HG03280 (cell line): Measurements from ENCODE around the gene FHIT.

ENCODE experiments used
- ATAC-seq: cut with Tn5 transposase; IDR thresholded peaks from one replicate; pipeline ENCODE4 v1.9.1; 2021; ENCODE audit warnings: mild to moderate bottlenecking, moderate library complexity; ENCODE audit not compliant: unreplicated experiment

Gene FHIT

DNA sequence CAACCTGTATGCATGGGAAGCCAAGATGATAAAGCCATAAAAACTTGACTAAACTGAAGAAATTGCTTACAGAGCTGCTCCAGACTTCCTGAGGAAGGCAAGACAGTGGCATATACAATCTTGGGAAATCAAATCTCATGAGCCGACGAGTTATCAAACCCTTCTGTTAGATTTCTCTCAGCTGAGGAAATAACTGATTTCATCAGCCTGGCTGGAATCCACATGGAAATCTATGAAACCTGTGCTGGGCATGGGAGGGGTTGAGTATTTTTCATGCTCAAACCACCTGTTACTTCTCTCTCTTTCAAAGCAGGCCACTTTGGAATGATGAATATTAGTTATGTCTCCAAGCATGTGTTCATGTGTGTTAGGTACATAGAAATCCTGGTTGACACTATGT, 727.7 kb downstream of the FHIT start:
- ATAC-seq: no peak

DNA sequence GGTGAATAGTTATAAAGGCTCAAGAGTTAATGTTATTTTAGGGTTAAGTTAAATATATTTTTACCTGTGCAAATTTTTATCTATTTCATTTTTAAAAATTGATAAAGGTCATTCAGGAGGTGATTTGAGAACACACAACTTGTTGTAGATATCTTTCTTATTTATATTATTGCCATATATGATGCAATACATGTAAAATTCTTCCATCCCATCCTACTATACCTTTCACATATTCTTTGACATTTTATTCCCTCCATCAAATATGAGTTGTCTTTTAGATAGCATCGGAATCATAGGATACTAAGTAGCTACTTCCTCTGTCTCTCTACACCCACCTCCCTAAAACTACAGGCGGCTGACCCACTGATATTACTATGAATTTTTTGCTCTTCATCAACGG, 734.1 kb downstream of the FHIT start:
- ATAC-seq: no peak

DNA sequence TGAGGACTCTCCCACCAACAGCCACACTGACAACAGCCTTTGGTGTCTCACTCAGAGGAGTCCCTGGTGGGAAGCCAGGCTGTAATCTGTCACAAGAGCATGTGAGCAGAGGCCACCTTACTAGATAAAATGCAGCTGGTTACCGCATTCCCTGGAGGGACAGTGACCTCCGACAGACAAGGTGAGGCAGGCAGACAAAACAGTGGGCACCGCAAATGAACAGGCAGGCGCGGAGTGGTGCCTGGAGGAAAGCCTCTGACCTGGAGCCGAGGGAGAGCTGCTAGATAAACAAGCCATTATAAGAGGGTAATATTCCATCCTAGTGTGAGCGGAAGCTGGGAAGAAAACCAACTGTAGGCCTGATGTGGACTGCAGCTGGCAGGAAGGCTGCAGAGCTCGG, 736.4 kb downstream of the FHIT start:
- no peak for ATAC-seq

DNA sequence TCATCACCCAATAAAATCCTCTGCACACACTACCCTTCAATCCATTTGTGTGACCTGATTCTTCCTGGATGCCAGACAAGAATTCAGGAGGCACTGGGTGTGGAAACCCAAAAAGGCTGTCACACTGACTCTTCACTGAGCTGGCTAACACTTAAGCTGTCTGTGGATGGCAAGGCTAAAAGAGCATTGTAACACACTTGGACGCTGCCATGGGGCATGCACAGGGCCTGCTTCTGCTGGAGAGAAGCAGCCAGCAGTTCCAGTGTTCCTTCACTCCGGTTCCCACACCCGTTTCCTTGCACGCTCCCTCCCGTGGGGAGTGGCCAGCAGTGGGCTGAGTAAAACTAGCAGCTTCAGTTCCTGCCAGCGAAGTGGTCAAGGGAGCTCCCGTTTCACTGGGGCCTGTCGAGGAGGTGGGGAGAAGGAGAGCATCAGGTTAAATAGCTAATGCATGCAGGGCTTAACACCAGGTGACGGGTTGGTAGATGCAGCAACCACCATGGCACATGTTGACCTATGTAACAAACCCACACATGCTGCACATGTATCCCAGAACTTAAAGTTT, 737.1 kb downstream of the FHIT start:
- no peak for ATAC-seq

DNA sequence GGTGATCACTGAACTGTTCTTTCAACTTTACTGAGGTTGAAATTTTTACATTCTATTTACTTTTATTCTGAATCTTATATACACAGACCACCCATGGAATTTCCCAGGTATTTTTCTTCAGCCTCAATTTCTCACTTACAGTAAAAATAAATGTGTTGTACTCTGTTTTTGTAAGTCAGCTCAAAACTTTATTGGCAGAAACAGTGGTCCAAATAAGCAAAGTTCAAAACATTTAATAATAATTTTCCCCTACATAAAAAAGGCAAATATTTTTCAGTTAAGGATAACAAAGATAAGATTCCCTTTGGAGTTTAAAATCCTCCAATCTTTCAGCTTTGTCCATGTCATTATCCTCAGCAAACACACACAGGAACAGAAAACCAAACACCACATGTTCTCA, 738.0 kb downstream of the FHIT start:
- no peak for ATAC-seq

DNA sequence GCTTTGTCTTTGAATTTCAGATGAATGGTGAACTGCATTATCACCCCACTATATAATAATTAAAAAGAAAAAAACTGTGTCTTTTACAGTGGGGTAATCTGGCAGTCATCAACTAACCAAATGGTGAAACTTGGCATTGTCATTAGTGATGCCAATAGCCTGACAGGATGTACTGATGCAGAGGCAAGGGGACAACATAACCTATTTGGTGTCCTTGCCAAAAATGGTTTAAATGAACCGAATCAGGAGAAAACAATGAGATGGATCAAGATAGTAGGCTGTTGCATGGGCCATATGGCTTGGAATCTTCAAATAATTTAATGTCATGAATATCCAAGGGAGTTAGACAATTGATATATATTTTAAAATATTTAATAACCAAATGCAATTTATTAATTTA, 738.7 kb downstream of the FHIT start:
- no peak for ATAC-seq

DNA sequence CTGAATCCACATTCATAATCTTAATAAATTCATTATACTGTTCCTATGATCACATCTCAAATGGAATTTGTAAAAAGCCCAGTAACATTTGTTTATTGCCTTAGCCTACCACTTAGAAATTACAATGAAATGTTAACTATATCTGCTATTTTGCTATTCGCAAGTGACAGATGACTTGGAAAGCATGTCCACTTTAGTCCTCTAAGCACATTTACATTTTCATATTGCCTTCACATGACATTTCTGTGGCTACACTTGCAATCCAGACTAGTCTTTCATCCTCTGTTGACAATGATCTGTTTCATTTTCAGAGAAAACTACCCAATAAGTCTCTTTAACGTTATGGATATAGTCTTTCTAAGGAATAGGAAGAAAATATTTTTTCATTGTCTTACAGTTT, 741.8 kb downstream of the FHIT start:
- no peak for ATAC-seq

DNA sequence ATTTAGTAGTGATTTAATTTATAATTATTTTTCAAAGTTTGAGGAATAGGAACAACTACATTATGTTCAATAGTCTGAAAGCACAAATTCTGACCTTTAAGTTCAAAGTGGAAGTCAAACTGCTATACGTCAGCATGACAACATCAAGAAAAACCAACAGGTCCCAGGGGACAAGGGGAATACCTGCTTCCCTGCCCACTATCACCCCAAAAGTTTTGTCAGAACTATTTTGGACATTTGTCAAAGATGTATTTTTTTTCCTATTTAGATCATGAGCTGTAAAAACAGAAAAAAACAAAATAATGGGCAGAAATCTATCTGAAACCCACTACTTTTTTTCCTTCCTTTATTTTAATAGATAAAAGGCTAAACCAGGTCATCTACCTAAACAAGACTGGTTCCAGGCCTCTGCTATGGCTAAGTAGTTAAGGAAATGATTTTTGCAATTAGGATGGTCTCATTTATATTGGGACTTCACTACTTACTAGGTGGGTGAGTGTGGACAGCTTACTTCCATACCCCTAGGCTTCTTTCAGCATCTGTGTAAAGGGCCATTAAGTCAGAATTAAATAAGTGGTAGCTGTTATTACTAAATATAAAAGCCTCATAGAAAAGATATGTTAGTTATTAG, 746.3 kb downstream of the FHIT start:
- ATAC-seq: no peak

DNA sequence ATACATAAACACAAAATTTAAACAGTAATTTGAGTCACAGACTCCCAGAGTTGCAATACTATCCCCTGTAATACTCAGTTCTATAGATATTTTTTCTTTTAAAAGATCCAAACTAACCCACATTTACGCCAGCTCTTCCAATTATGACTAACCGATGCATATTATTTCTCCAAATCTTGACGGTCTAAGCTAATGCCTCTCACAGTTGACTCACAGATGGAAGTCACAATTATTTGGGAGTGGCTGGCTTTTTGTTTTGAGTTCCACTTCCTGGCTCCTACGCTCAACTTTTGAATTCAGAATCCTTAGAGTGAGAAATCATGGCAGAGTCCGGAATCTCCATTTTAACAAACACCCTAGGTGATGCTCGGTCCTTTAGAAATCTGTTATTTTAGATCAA, 749.9 kb downstream of the FHIT start:
- no peak for ATAC-seq

DNA sequence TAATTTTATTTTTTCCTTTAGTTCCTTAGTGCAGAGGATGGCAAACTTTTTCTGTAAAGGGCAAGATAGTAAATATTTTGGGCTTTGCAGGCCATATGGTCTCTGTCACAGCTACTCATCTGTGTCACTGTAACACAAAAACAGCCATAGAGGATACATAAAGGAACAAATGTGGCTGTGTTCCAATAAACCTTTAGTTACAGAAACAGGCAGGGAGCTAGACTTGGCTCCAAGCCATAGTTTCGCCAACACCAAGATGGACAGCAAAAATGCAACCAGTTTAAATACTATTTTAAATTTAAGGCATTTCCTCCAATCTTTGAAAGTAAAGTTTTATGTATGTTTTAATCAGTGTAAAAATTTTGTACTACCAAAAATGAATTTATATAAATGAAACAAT, 753.4 kb downstream of the FHIT start:
- ATAC-seq: no peak

DNA sequence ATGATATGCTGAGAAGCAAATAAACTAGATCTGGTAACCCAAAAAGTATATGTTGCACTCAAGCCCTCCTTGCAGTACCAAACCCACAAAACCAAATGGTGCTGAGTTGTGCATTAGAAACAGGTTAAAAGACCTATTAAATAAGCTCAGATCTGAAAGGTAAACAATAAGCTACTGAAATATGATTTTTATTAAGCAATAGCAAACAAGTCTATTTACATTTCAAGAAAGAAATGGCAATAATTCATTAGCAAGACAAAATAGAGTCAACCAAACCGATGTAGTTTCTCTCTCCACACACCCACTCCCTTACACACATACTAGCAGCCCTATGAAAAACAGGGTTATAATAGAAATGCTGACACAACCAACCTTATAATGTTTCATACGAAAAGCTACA, 760.3 kb downstream of the FHIT start:
- ATAC-seq: no peak

DNA sequence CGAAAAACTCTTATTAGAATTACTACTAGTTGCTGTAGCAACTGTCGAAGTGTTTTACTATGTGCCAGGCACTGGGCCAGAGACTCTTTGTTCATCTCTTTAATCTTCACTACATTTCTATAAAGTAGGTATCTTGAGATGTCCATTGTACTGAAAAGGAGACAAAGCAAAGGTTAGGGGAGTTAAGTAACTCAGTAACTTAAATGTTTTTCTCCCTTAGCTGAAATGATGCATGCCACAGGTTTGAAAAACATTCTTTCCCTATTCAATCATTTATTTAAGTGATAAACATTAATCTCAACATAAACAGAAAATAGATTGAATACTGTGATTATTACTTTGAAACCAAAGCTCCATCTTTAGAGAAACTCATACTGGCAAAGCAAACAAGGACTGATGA, 776.2 kb downstream of the FHIT start:
- ATAC-seq: no peak

DNA sequence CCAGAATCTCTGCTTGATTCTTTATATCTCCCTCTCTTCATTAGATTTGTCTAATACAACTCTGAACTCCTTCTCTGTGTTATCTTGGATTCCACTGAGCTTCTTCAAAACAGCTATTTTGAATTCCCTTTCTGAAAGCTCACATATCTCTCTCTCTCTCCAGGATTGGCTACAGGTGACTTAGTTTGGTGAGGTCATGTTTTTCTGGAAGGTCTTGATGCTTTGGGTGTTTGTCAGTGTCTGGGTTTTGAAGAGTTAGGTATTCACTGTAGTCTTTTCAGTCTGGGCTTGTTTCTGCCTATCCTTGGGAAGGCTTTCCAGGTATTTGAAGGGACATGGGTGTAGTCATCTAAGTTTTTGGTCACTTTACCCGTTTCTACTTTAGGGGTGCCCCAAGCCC, 781.8 kb downstream of the FHIT start:
- no peak for ATAC-seq

DNA sequence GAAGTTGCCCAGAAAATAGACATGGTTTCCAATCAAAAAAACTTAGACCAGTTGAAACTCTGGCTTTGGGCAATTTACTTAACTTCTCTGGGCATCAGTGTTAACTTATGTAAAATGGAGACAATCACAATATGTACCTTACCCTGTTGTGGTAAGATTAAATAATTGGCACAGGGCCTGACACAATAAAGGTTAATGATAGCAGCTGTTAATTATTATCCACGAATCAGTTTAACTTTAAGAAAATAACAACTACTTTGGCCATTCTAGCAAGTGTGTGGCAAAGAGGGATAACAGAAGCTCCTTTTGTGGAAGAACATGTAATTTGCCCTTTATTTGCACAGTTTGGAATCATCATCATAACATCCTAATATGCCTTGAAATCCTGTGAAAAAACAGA, 787.6 kb downstream of the FHIT start:
- no peak for ATAC-seq

DNA sequence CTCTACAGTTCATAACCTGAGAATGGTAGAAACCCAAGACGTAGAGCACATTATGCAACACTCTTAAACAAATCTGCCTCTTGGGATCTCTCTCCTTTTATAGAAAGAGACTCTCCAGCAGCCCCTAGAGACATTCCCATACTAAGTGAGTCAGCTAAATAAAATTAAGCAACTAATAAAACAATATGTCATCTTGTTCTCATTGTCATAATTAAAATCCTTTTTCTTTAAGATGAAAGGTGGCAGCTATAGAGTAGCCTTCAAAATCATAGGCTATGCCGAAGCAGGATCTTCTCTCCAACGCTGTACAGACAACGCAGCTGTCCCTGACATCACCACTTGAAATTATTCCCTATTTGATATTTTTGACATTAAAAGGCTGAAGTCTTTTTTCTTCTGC, 790.0 kb downstream of the FHIT start:
- no peak for ATAC-seq

DNA sequence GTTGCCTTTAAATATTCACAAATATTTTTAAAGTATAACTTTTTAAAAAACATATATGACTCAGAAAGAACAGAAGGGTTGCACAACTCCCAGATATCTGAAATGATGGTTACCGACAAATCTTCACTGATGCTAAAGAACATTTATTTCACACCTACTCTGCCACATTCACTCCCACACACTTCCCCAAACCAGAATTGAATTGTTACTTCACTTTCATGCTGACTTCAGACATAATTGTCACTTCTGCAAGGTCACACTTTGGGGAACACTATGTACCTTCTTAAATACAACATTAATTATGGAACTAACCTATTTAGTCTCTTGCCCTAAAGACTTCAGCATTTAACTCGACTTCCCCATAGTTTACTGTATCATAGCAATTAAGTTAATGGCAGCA, 795.1 kb downstream of the FHIT start:
- no peak for ATAC-seq

DNA sequence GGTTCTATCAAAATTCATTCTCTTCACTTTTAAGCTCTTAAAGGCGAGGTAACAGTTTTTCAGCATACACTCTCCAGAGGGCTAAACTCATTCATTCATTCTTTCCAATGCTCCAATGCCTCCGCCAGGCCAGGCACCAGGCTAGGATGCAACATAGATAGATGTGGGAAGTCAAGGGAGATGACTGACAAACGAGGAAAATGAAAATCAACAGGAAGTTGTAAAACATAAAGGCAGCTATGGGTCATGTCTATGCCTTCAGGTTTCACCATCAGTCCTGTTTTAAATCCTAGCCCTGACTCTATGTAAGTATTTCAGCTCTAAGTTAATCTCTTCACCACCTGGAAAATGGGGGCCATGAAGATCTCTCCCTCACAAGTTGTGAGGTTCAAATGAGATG, 797.9 kb downstream of the FHIT start:
- no peak for ATAC-seq

DNA sequence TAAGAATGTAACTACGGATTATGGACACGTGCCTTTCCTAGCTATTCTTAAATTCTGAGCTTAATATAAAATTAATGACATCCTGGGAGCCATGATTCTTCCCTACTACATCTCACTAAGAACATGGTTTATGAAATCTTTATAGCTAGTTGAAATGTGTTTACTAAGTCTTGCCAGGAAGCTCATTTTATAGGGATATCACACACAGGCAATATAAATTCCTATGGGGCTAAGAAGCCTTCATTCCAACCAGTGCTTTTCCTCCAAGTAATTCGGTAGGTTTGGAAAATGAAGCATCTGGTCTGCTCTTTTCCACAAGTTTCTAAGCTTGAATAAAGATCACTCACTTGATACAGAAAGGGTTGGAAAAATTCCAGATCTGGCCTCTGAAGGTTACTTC, 802.6 kb downstream of the FHIT start:
- ATAC-seq: no peak

DNA sequence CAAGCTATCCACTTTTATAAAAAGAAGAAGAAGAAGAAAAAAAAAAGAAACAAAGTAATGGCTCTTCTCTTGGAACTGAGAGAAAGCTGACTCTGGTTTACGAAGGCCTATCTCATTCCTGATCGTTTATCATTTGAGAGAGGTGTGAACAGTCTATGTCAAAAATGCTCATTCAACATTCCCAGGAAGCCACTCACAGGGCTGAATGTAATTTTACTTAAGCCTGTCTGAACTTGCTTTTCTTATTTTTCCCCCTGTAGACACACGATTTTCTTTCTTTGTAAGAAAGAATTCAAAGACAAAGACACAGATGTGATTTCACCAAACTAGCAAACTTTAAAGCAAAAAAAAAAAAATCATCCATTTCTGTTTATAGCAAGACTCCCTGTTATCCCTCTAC, 805.8 kb downstream of the FHIT start:
- ATAC-seq: no peak

DNA sequence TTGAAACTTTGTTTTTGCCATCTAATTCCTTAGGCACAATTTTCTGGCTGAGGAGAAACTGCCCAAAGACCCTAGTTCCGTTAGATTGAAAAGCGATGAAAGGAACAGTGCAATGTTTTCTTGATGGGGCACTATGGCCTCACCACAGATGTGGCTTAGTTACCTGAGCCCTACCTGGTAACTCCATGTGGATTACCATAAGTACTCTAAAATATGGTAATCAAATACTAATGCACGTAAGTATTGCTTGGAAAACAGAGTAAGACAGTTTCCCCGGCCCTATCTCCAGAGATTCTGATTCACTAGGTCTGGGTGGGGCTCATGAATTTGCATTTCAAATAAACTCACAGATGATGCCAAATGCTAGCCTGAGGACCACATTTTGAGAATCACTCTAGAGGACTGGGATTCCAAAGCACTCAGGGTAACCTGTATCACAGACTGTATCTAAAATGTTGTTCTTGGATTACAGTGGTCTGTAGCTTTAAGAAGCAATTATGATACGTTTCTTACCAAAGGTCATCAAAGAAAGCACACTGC, 806.3 kb downstream of the FHIT start:
- no peak for ATAC-seq

DNA sequence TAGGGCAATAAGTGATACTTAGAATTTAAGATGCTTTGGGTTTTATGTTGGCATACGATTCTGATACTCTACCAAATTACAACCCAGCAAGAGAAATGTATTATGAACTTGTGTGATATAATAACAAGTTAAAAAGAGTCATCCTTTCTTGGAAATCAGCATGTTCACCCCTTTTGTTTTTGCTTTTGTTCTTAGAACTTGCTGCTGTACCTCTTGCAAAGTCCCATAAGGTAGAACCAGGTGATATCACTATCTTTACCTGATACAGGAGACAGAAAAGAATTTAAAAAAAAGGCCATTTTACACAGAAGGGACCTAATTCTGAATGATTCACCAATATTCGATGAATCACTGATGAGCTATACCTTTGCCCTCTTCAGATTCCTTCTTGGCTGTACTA, 810.4 kb downstream of the FHIT start:
- no peak for ATAC-seq

DNA sequence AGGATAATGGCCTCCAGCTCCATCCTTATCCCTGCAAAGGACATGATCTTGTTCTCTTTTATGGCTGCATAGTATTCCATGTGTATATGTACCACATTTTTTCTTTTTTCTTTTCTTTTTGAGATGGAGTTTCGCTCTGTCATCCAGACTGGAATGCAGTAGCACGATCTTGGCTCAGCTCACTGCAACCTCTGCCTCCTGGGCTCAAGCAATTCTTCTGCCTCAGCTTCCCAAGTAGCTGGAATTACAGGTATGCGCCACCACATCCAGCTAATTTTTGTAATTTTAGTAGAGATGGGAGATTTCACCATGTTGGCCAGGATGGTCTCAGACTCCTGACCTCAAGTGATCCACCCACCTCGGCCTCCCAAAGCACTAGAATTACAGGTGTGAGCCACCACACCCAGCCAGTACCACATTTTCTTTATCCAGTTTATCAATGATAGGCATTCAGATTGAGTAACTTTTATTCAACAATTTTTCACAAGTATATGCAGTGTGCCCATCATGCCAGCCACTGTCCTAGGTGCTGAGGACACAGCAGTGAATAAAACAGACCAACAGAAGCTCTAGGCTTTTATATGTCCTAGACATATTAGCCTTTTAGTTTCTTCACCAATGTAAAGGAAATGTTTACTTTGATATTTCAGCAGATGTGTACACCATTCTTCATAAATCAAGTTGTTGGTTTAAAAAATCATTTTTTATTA, 815.2 kb downstream of the FHIT start:
- ATAC-seq: no peak
